ENCODE results near the gene BPIFB2. TPM values are rescaled to one million over a fixed set of nuclear protein-coding genes. Genes with fewer than 3 reads are reported as not detected.

Gene BPIFB2
- total RNA-seq, 1 experiment from 2014 or later, result not detected

- no peak for DNase-seq (ENCODE audit: low read depth)
Observed at GRCh38 chr20:32985596-32985995, 21.9 kb upstream of the BPIFB2 start.

GRCh38 chr20:32986331-32986966, 21.1 kb upstream of the BPIFB2 start:
- no peak for DNase-seq (ENCODE audit: low read depth)

- no peak for DNase-seq (ENCODE audit: low read depth)
Observed at GRCh38 chr20:32987044-32987825, 20.3 kb upstream of the BPIFB2 start.

- DNase-seq (ENCODE audit: low read depth), result no peak
Observed at GRCh38 chr20:32988008-32988407, 19.5 kb upstream of the BPIFB2 start.

GRCh38 chr20:32989507-32990283, 17.8 kb upstream of the BPIFB2 start:
- no peak for DNase-seq (ENCODE audit: low read depth)

GRCh38 chr20:32990426-32990825, 17.1 kb upstream of the BPIFB2 start:
- no peak for DNase-seq (ENCODE audit: low read depth)

GRCh38 chr20:32991383-32991782, 16.1 kb upstream of the BPIFB2 start:
- DNase-seq (ENCODE audit: low read depth), result no peak

GRCh38 chr20:32991792-32992641, 15.5 kb upstream of the BPIFB2 start:
- DNase-seq (ENCODE audit: low read depth), result no peak

- DNase-seq (ENCODE audit: low read depth), result no peak
Observed at GRCh38 chr20:32993496-32994050, 13.9 kb upstream of the BPIFB2 start.

- no peak for DNase-seq (ENCODE audit: low read depth)
Observed at GRCh38 chr20:32995802-32996201, 11.7 kb upstream of the BPIFB2 start.

GRCh38 chr20:32997431-32997830, 10.1 kb upstream of the BPIFB2 start:
- DNase-seq (ENCODE audit: low read depth), result no peak

GRCh38 chr20:32999603-33000250, 7.8 kb upstream of the BPIFB2 start:
- DNase-seq (ENCODE audit: low read depth), result no peak

- DNase-seq (ENCODE audit: low read depth), result no peak
Observed at GRCh38 chr20:33000802-33001466, 6.6 kb upstream of the BPIFB2 start.

GRCh38 chr20:33002087-33002808, 5.3 kb upstream of the BPIFB2 start:
- DNase-seq (ENCODE audit: low read depth), result no peak

GRCh38 chr20:33004141-33004751, 3.3 kb upstream of the BPIFB2 start, which contains the start of gene SUN5:
TSS of gene SUN5 (minus strand) at chr20:33004433. CDS start at chr20:33004340, 93 bp downstream.
- no peak for DNase-seq (ENCODE audit: low read depth)

GRCh38 chr20:33005132-33005566, 2.4 kb upstream of the BPIFB2 start:
- no peak for DNase-seq (ENCODE audit: low read depth)

GRCh38 chr20:33005908-33006775, 1.4 kb upstream of the BPIFB2 start:
- no peak for DNase-seq (ENCODE audit: low read depth)

All from Daoy (cell line).